SHP77 treated with DMSO at 0.1 percent for 48 hours (cell line): ENCODE data around the gene GPR173.

Experiments
- DNase-seq: peaks from one replicate; lab custom pipeline; 2025; lab: John Stamatoyannopoulos, UW

GPR173 gene

DNA sequence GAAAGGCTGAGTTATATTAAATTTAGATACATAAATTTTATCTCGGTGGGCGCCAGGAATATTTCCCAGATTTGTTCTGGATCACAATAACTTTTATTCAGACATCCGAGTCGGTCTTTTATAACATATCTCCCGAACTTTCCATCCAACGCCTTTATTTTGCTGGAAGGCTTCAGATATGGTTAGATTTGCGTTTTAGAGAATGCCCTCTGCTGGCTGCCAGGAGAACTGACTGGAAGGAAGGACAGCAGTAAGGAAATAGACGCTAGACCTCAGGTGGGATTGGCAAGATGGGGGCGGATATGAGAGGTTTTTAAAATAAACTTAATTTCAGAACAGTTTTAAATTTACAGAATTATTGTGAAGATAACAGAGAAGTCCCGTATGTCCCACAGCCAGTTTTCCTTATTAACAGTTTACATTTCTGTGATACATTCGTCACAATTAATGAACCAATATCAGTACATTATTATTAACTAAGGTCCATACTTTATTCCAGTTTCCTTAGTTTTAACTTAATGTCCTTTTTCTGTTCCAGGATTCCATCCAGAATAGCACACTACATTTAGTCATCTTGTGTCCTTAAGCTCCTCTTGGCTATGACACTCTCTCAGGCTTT is 40.7 kb downstream of the GPR173 start:
- DNase-seq: peak; percentile 74

DNA sequence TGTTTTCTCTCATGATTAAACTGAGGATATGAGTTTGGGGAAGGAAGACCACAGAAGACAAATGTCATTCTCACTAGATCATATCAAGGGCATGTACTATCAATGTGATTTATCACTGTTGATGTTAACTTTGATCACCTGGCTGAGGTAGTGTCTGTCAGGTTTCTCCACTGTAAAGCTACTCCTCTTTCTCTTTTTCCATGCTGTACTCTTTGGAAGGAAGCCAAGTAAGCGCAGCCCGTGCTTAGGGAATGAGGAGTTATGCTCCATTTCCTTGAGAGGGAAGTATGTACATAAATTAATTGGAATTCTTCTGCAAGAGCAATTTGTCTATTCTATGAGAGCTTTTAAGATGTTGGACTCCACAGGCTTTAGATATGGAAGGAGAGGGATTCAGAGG is 41.3 kb downstream of the GPR173 start:
- DNase-seq: no peak

DNA sequence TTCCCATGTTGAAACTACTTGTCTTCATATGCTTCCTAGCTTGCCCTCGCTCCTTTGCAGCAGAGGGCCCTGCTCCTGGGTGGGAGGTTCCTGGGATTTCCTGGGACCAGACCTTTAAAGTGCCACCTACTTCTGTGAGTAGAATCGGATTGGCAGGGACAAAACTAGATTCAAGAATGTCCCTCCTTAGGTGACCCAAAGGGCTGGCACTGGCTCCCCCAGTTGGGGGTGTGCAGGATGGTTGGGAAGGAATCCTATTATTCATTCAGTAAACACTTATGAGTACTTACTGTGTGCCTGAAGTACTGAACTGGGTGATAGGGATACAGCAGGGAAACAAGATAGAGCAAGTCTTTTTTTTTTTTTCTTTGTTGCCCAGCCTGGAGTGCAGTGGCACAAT is 42.8 kb downstream of the GPR173 start:
- no peak for DNase-seq

DNA sequence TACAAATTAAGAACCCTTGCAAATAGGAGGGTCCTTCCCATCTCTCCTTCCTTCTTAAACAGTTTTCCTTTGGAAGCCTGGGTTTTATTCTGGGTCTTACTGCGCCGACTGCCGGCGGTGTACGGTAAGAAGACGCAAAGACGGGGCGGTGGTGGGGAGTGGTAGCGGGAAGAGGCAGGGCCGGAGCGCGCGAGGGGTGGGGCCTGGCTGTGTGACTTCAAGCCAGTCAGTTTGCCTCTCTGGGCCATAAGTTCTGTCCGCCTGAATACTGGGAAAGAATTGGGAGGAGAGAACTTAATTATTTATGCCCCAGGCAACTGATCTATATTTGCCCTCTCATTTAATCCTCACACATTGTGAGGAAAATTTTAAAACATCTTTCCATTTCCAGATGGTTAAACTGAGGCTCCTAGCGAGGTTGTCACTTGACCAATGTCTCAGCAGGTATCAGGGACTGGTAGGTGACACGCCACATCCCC is 44.6 kb downstream of the GPR173 start:
- peak; percentile 82 for DNase-seq

DNA sequence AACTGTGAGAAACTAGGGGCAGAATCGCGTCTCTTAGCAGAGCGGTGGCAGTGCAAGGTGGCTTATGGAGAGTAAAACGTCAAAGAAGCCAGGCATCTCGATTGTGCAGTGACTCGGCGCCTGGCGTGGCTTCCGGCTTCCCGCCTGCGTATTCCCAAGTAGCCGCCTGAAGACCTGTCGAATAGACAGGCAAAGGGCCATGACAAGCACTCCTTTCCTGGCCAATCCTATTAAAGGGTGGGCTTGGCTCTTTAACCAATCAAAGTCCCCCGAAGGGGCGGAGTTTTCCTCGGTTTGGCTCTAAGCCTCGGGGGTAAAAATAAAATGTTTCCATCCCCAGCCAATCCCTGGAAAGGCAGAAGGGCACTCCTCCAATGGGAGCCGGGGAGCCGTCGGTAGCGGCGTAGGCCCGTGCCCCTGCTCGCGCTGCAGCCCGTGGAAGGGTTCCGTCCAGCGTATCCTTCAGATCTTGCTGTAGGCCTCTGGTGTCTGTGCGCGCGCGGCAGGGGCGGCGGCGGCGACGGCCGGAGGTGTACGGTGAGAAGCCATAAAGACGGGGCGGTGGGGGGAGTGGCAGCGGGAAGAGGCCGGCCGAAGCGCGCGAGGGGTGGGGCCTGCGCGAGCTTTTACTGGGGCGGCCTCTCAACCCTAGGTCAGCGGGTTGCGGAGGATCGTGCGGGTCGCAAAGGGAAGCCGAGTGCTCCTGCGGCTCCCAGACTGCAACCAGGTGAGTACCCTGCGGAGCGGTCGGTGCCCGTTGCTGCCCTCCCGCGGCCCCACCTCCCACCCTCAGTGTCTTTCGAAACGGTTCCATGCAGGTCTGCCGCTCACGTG is 45.4 kb downstream of the GPR173 start, which contains the start of gene KANTR:
Gene KANTR (plus strand): TSS at position 395 of the 834 bp plus-strand sequence. CDS start 30,131 bp downstream, outside the sequence.
- DNase-seq: peak; percentile 99

DNA sequence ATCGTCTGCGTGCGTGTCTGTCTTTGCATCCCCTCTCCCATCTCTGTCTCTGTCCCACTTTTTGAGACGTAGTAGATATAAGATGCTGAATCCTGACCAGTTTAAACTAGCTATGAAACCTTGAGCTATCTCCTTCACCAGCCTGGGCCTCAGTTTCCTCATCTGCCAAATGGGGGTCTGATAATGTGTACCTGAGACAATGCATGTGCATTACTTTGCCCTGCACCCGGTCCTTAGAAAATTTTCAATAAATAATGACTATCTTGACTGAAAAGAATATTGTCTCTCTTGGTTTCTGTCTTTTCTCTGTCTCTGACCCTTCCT is 46.0 kb downstream of the GPR173 start:
- no peak for DNase-seq

DNA sequence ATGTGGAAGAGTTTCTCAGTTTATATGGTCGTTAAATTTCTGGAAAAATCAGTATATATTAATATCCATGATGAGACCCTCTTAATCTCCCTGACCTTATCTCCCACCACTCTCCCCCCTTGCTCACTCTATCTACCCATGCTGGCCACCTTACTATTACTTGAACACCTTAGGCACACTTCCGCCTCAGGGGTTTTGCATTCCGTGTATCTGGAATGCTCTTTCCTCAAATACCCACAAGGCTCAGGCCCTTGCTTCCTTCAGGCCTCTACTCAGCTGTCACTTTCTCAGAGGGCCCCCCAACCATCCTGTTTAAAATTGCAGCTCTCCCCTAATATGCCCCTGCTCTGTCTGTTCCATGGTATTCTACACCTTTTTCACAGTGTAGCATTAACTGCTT is 47.2 kb downstream of the GPR173 start:
- no peak for DNase-seq

DNA sequence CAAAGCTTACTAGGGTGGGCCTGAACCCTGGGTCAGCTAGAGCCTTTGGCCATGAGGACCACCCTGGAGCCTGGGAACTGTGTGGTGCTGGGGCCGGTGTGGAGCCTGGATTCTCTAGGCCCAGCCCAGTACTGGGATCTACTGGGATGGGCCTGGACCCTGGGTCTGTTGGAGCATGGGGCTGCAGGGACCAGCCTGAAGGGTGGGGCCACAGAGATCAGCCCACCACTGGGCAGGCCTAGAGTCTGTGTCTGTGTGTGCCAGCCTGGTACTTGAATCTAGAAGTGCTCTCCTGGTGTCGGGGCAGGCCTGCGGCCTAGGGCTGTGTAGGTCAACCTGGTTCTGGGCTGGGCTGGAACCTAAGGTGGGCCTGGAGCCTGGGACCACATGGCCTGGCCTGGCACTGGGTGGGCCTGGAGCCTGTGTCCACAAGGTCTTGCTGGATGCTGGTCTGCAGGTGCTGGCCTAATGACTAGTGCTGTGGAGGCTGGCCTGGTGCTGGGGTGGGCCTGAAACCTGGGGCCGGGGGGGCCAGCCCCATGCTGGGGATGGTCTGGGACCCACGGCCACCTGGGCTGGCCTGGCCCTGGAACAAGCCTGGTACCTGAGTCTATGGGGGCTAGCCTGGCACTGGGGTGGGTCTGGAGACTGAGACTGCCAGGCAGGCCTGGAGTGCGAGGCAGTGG is 66.4 kb downstream of the GPR173 start:
- DNase-seq: no peak

DNA sequence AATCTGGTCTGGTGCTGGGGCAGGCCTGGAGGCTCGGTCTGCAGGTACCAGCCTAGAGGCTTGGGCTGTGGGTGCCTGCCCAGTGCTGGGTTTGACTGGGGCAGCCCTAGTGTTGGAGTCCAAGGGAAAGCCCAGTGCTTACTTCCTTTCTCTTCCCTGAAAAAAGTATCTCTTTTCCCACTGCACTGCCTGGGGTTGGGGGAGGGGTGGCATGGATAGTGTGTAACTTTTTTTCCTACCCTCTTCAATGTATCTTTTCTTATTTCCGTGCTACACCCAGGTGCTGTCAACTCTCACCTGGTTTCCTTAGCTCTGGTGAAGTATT is 66.9 kb downstream of the GPR173 start:
- DNase-seq: no peak

DNA sequence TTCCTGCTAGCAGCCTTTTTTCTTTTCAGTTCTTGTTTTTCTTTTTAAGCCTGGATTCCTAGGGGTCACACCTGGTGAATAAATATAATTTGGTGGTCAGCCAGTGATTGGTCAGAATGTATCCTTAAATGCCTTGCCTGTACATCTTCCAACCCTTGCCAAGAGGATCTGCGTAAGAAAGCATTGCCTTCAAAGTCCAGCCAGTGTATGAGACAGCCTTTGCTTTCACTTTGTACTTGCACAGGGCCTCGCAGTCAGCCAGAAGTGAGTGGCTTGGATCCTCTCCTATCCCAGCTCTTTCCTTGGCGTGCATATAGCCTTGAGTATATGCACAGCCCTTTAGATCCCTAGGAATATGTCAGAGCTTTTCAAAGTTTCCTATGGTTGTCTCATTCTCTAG is 67.5 kb downstream of the GPR173 start:
- no peak for DNase-seq

DNA sequence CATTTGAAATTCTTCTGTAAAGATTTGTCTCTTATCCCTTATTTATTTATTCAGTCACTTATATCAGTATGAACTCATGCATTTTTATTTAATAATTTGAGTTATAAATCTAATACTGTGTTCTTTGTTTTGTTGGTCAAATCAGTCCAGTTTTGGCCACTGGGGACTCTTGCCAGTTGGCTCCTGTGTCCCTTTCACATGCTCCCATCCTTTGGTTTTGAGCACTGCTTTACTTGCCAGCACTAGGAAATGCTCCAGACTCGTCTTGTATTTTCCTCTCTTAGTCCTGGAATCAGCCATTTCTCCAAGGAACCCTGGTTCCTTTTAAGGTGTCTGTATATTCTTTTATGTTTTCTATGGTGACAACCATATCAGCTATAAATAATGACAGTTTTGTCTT is 73.4 kb downstream of the GPR173 start:
- no peak for DNase-seq

DNA sequence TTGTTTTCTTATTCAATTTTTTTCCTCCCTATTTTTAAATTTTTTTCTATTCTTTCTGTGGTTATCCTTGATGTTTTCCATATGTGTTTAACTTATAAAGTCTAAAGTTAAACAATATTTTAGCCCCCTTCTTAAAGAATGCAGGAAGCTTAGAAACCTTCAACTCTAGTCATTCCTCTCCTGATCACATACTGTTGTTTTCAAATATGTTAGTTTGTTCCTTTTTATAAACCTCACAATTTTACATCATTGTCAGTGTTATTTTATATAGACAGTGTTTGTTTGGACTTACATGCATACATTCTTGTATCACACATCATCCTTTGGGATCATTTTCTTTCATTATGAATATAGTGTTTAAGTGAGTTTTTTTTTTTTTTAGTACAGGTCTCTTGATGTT is 76.9 kb downstream of the GPR173 start:
- DNase-seq: no peak

DNA sequence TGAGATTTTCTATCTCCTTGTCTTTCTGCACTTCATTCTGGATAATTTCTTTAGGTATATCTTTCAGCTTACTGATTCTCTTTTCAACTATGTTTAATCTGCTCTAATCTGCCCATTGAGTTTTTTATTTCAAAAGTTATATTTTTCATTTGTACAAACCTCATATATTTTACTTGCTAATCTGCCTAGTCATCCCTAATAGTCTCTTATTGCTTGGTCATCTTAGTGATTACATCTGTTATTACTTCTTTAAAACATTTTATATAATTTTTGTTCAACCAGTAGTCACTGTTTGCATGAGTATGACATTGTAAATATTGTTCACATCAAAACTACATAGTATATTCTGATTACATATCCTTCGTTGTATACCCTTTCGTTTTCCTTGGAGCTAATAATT is 77.8 kb downstream of the GPR173 start:
- DNase-seq: no peak

DNA sequence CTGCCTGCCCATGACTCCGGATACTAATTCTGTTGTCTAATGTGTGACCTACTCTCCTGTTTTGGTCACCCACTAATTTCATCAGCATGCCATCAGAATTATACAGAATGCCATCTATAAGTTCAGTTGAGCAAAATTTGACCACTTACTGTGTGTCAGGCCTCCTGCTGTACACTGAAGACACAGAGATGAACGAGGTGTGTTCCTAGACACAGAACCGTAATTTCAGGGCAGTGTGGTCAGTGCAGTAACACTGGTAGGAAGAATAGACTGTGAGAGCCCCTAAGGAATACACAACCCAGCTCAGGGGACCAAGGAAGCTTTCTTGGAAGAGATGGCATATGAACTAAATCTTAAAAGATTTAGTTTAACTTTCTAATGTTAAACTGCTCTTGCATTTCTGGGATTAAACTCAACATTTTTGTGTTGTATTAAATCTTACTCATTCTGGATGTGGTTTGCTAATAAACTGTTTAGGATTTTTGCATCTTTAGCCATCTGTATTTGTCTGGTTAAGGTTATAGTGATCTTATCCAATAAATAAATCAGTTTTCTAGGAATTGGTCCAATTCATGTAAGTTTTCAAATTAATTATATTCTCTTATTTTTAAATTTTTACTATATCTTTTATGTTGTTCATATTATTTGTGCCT is 79.6 kb downstream of the GPR173 start:
- no peak for DNase-seq
